Raji (cell line): Measurements from ENCODE around the gene NAA20.

Experiments
- POLR2A ChIP-seq: IDR thresholded peaks from 2 replicates; pipeline ENCODE4 v1.6.1; 2011; ENCODE audit warnings: low read depth, low read length, control low read depth; ENCODE audit not compliant: insufficient read depth

The NAA20 gene

GRCh38 chr20:20017001-20017843 lies at the start of gene NAA20:
Gene NAA20, plus strand, starts transcription at chr20:20017362. Its CDS starts 35 bp downstream, at chr20:20017397.
- peak; percentile 64 for TF ChIP-seq POLR2A

GRCh38 chr20:19967445-19967844 lies 49.7 kb upstream of the NAA20 start:
- TF ChIP-seq POLR2A, result no peak

GRCh38 chr20:19968028-19968427 lies 49.1 kb upstream of the NAA20 start:
- no peak for TF ChIP-seq POLR2A

GRCh38 chr20:19968466-19969073 lies 48.6 kb upstream of the NAA20 start:
- no peak for TF ChIP-seq POLR2A

- no peak for TF ChIP-seq POLR2A
Observed at GRCh38 chr20:19969106-19969505, 48.1 kb upstream of the NAA20 start.

- TF ChIP-seq POLR2A, result no peak
Observed at GRCh38 chr20:19969507-19970255, 47.5 kb upstream of the NAA20 start.

- no peak for TF ChIP-seq POLR2A
Observed at GRCh38 chr20:19970256-19970765, 46.9 kb upstream of the NAA20 start.

- no peak for TF ChIP-seq POLR2A
Observed at GRCh38 chr20:19971116-19971515, 46.0 kb upstream of the NAA20 start.

- TF ChIP-seq POLR2A, result no peak
Observed at GRCh38 chr20:19973961-19974629, 43.1 kb upstream of the NAA20 start.

GRCh38 chr20:19974630-19975435 lies 42.3 kb upstream of the NAA20 start:
- no peak for TF ChIP-seq POLR2A

GRCh38 chr20:19975436-19975799 lies 41.7 kb upstream of the NAA20 start:
- no peak for TF ChIP-seq POLR2A

GRCh38 chr20:19975901-19976300 lies 41.3 kb upstream of the NAA20 start:
- no peak for TF ChIP-seq POLR2A

GRCh38 chr20:19976595-19977372 lies 40.4 kb upstream of the NAA20 start:
- no peak for TF ChIP-seq POLR2A
